Activated CD8-positive, alpha-beta T cell treated with anti-CD3 and anti-CD28 coated beads for 36 hours (primary cell): ENCODE results near the gene KCNN1. TPM values are rescaled to one million over a fixed set of nuclear protein-coding genes. Genes with fewer than 3 reads are reported as not detected.

Source experiments
- ATAC-seq: fragments of 200-7000 bp; cut with Tn5 transposase; one replicate; pipeline ENCODE4 v1.10.0; 2021; ENCODE audit warnings: mild to moderate bottlenecking, moderate library complexity
- CTCF ChIA-PET: fragments of 350-600 bp; sonication (Branson Sonifier 250); formaldehyde crosslinking; loops from one replicate; lab custom pipeline; 2021; ENCODE audit warnings: antibody characterized with exemption; lab: Charles Lee
- POLR2A ChIA-PET: fragments of 350-600 bp; sonication (Branson Sonifier 250); formaldehyde crosslinking; loops from one replicate; lab custom pipeline; 2021; ENCODE audit warnings: antibody characterized with exemption; lab: Charles Lee
- DNase-seq: peaks from one replicate; pipeline ENCODE4 v3.0.0-alpha.2; 2020
- H3K27ac Mint-ChIP-seq: one replicate; pipeline ENCODE4 v1.8.0; 2021; ENCODE audit warnings: mild to moderate bottlenecking, mixed read lengths
- H3K27me3 Mint-ChIP-seq: one replicate; pipeline ENCODE4 v1.8.0; 2021; ENCODE audit warnings: mixed read lengths
- H3K36me3 Mint-ChIP-seq: one replicate; pipeline ENCODE4 v1.8.0; 2021; ENCODE audit warnings: low read depth, mixed read lengths
- H3K4me1 Mint-ChIP-seq: one replicate; pipeline ENCODE4 v1.8.0; 2021; ENCODE audit warnings: low read depth, mixed read lengths
- H3K4me3 Mint-ChIP-seq: one replicate; pipeline ENCODE4 v1.8.0; 2021; ENCODE audit warnings: mild to moderate bottlenecking, moderate library complexity, mixed read lengths
- H3K9me3 Mint-ChIP-seq: one replicate; pipeline ENCODE4 v1.8.0; 2021; ENCODE audit warnings: mixed read lengths
- intact Hi-C: fragments of 100-400 bp; cut with micrococcal nuclease; formaldehyde crosslinking; loops from one replicate; pipeline ENCODE4 v1.10.0; 2022
- total RNA-seq, 2 experiments: library from RNA; stranded (reverse); gene quantifications; one replicate each; pipeline ENCODE4 v1.2.3, GENCODE V29; 2021
- TF ChIP-seq, protein P1 (sequence below): fragments of 200-600 bp; IDR thresholded peaks from one replicate; pipeline ENCODE4 v1.8.0; 2022; ENCODE audit warnings: antibody characterized with exemption, mild to moderate bottlenecking

Gene KCNN1
- total RNA-seq, 2 experiments from 2014 or later, result 0.25 to 1.7 TPM

DNA sequence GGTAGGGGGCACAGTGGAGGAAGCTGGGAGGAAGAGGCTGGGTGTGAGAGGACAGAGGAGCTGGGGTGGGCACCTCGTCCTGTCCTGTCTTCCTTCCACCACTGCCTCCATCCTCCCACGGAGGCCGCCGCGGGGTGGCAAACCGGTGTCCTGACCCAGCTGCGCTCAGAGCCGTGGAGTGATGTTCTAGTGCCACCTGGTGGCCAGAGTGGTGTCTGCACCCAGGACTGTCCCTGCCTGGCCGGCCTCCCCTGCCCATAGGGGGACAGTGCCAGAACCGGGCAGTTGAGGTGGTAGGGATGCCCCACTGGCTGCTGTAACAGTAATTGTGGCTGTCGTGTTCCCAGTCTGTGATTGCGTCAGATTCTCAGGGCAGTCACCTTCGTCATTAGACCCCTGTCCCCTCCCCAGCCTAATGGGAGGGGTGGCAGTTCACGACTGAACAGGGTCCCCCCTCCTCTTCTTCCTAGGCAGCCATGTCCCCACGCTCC lies 30.0 kb downstream of the KCNN1 start:
- POLR2A ChIA-PET, result interaction anchor here (1.9 to 2.8 kb wide), 2 partner anchors 65 to 131 kb away, joined by 8 to 10 read pairs; partner anchors contain the start of gene CCDC124
- Mint-ChIP-seq H3K4me3 (no peak overlapping the region), H3K36me3 (no peaks in the 10 kb centered on the region), H3K9me3 (no peaks in the 10 kb centered on the region), H3K27ac (no peak overlapping the region), H3K4me1 (peaks cover 14% of the 10 kb centered on the region), H3K27me3 (no peaks in the 10 kb centered on the region)
- DNase-seq (peak; percentile 91), ATAC-seq (peak; percentile 60)
- TF ChIP-seq, protein P1, sequence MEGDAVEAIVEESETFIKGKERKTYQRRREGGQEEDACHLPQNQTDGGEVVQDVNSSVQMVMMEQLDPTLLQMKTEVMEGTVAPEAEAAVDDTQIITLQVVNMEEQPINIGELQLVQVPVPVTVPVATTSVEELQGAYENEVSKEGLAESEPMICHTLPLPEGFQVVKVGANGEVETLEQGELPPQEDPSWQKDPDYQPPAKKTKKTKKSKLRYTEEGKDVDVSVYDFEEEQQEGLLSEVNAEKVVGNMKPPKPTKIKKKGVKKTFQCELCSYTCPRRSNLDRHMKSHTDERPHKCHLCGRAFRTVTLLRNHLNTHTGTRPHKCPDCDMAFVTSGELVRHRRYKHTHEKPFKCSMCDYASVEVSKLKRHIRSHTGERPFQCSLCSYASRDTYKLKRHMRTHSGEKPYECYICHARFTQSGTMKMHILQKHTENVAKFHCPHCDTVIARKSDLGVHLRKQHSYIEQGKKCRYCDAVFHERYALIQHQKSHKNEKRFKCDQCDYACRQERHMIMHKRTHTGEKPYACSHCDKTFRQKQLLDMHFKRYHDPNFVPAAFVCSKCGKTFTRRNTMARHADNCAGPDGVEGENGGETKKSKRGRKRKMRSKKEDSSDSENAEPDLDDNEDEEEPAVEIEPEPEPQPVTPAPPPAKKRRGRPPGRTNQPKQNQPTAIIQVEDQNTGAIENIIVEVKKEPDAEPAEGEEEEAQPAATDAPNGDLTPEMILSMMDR, result peak; percentile 94
- CTCF ChIA-PET, result interaction anchor here (0.6 to 8.2 kb wide), 16 partner anchors 9 to 175 kb away, joined by 3 to 132 read pairs (median 5); partner anchors contain the start of genes CCDC124 and RPL18A
- intact Hi-C loops, result loop anchor here (2.0 to 5.0 kb wide), 3 partner anchors 50 to 140 kb away; partner anchors contain the start of gene RPL18A

DNA sequence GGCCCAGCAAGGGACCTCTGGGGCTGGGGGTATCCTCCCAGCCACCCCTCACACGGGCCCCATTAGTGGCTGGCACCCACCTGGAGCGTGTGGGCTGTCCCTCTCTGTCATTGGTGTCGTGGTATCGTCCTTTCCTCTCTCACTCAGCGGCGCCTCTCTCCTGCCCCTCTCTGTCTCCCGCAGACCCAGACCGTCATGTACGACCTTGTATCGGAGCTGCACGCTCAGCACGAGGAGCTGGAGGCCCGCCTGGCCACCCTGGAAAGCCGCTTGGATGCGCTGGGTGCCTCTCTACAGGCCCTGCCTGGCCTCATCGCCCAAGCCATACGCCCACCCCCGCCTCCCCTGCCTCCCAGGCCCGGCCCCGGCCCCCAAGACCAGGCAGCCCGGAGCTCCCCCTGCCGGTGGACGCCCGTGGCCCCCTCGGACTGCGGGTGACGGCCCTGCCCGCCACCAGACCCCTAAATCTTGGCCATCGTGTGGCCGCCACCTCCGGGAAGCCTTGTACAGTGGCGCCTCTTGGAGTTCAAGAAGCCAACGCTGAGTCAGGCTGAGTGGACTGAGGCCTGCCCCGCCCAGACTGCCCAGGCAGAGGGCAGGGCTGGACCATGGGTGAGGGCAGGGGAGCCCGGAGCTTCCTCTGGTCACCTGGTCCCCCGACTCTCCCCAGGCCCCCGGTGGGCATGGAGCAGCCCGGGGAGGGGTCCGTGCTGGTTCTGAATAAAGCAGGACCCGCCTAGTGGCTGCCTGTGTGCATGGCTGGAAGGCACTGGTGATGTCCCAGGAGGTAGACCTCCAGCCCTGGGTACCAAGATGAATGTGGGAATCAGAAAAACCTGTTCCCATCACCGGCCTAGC lies 31.3 kb downstream of the KCNN1 start:
- no peak for ATAC-seq
- TF ChIP-seq, protein P1, result peak; percentile 45
- H3K27me3 Mint-ChIP-seq, result no peaks in the 10 kb centered on the region
- no peak overlapping the region for H3K4me3 Mint-ChIP-seq
- POLR2A ChIA-PET, result interaction anchor here (1.2 to 2.8 kb wide), 3 partner anchors 56 to 137 kb away, joined by 3 to 10 read pairs (median 4); partner anchors contain the start of gene CCDC124
- no peak overlapping the region for H3K27ac Mint-ChIP-seq
- H3K4me1 Mint-ChIP-seq, result peaks cover 16% of the 10 kb centered on the region
- CTCF ChIA-PET, result interaction anchor here (0.6 to 8.2 kb wide), 8 partner anchors 16 to 115 kb away, joined by 3 to 132 read pairs (median 8); partner anchors contain the start of gene CCDC124
- intact Hi-C loops, result loop anchor here (2.0 to 5.0 kb wide), 3 partner anchors 51 to 141 kb away; partner anchors contain the start of gene RPL18A
- H3K9me3 Mint-ChIP-seq, result no peaks in the 10 kb centered on the region
- DNase-seq, result no peak
- peaks cover 4% of the 10 kb centered on the region for H3K36me3 Mint-ChIP-seq

DNA sequence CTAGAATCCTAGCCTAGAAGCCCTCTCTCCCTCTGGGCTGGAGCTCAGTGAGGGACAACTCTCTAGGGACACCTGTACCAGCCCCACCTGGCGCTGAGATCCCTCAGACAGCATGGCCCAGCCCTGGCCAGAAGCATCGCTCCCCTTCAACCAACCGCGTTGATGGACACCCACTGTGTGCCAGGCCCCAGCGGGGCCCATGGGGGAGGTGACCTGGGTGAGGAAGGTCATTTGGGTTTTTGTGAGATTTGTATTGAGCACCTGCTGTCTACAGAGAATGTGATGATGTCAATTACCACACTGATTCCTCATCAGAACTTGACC lies 31.9 kb downstream of the KCNN1 start:
- Mint-ChIP-seq H3K9me3 (no peaks in the 10 kb centered on the region), H3K4me3 (no peak overlapping the region), H3K27me3 (no peaks in the 10 kb centered on the region), H3K36me3 (peaks cover 4% of the 10 kb centered on the region), H3K4me1 (peaks cover 16% of the 10 kb centered on the region), H3K27ac (no peak overlapping the region)
- intact Hi-C loops, result loop anchor here (5.0 kb wide), 1 partner anchor 141 kb away; the partner anchor contains the start of gene RPL18A
- POLR2A ChIA-PET, result interaction anchor here (1.2 to 1.6 kb wide), 2 partner anchors 56 to 138 kb away, joined by 3 to 4 read pairs; no protein-coding TSS in a partner anchor
- DNase-seq, result no peak
- TF ChIP-seq, protein P1, result no peak
- CTCF ChIA-PET, result interaction anchor here (0.7 to 8.2 kb wide), 4 partner anchors 46 to 114 kb away, joined by 3 to 132 read pairs (median 47); no protein-coding TSS in a partner anchor
- ATAC-seq, result no peak

DNA sequence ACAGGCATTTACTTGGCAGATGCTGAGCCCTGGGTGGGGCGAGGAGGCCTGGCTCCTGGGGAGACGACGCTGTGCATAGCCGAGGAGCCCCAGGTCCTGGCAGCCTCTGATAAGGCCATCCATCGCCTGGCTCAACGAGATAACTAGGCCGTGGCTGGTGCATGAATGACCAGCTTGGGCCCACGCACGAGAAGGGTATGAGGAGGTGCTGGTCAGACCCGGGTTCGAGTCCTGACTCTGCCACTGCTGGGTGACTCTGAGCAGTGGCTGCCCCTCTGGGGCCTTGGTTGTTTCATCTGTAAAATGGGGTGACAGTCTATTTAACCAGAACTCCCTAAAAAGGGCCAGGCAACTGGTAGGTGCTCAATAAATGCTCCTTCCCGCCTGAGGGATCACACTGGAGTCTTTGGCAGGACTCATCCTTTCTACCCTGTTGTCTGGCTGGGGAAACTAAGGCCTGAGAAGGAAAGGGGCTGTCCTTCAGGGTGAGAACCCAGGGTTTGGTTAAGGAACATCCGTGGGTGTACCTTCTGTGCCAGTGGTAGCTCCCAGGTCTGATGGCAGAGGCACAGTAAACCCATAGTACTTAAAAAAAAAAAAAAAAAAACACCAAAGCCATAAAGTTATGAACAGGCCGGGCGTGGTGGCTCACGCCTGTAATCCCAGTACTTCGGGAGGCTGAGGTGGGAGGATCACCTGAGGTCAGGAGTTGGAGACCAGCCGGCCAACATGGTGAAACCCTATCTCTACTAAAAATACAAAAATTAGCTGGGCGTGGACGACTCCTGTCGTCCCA lies 33.0 kb downstream of the KCNN1 start:
- CTCF ChIA-PET, result interaction anchor here (1.5 to 5.3 kb wide), 4 partner anchors 53 to 66 kb away, joined by 7 to 27 read pairs (median 14); partner anchors contain the start of gene CCDC124
- POLR2A ChIA-PET, result interaction anchor here (1.1 to 2.7 kb wide), 9 partner anchors 53 to 140 kb away, joined by 3 to 14 read pairs (median 4); partner anchors contain the start of genes CCDC124 and RPL18A
- TF ChIP-seq, protein P1, result no peak
- Mint-ChIP-seq H3K36me3 (peaks cover 5% of the 10 kb centered on the region), H3K4me3 (peak overlapping the region; percentile 90), H3K4me1 (peaks cover 17% of the 10 kb centered on the region), H3K27ac (peak overlapping the region; percentile 98), H3K27me3 (no peaks in the 10 kb centered on the region), H3K9me3 (no peaks in the 10 kb centered on the region)
- intact Hi-C loops, result loop anchor here (5.0 to 10.0 kb wide), 2 partner anchors 143 to 155 kb away; partner anchors contain the start of genes PIK3R2 and RPL18A
- peak; percentile 19 for DNase-seq
- ATAC-seq, result no peak
